Nephron (organoid): ENCODE measurements around the gene SUSD5.

Experiments used
- H3K27ac Mint-ChIP-seq, 3 experiments: 2 replicates each; pipeline ENCODE4 v1.8.0; 2020; ENCODE audit warnings: mixed read lengths in 3 of 3, mild to moderate bottlenecking in 2 of 3, moderate library complexity in 1 of 3
- H3K27me3 Mint-ChIP-seq: 2 replicates; pipeline ENCODE4 v1.8.0; 2021; ENCODE audit warnings: low read depth, mild to moderate bottlenecking, moderate library complexity, mixed read lengths
- H3K36me3 Mint-ChIP-seq: 2 replicates; pipeline ENCODE4 v1.8.0; 2020; ENCODE audit warnings: low read depth, mixed read lengths
- H3K4me1 Mint-ChIP-seq: 2 replicates; pipeline ENCODE4 v1.8.0; 2020; ENCODE audit warnings: mixed read lengths
- H3K4me3 Mint-ChIP-seq, 3 experiments: 2 replicates each; pipeline ENCODE4 v1.8.0; 2020; ENCODE audit warnings: mild to moderate bottlenecking in 3 of 3, mixed read lengths in 3 of 3, moderate library complexity in 2 of 3
- H3K9me3 Mint-ChIP-seq: 2 replicates; pipeline ENCODE4 v1.8.0; 2020; ENCODE audit warnings: mixed read lengths
- TF ChIP-seq, protein P1 (sequence below), 3 experiments: fragments of 200-600 bp; sonication (generic); IDR thresholded peaks; one replicate each; pipeline ENCODE4 v1.5.0; 2021; ENCODE audit warnings: antibody characterized with exemption in 3 of 3; ENCODE audit not compliant: unreplicated experiment in 3 of 3

SUSD5 gene

DNA sequence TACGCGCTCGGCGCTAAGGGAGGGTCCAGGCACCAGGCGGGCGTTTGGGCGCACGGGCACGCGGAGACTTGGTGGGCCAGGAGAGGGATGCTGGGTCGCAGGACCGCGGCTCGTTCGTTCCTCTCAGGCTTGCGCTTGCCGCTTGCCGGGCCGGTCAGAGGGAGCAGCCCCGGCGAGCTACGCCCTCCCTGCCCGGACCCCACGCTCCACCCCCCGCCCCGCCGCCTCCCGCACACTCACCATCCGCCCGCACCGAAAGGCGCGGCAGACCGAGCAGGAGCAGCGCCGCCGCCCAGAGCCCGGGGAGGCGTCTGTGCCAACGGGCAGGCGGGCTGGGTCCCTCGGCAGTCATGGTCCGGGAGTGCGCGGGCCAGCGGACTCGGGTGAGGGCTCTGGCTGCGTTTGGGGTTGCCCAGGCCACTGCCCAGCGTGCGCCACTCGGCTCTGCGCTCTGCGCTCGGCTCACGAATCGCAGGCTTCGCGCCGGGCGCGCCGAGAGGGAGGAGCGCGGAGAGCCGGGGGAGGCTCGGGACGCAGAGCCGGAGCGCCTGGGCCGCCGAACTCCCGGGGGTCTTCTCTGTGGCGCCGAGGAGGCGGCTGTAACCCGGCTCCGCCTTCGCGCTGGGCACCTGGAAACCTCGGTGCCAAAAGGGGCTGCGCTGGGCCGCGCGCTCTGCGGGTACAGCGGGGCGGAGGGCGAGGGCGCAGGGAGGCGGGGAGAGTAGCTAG, at the start of gene SUSD5:
Gene SUSD5 (minus strand): TSS at position 365 of the 729 bp plus-strand sequence. CDS start 13 bp downstream, at position 352.
- Mint-ChIP-seq H3K27me3 (peaks cover 52% of the 10 kb centered on the region), H3K4me1 (peaks cover 14% of the 10 kb centered on the region), H3K27ac (no peak within 1 kb of the TSS), H3K36me3 (no peaks in the 10 kb centered on the region), H3K9me3 (peaks cover 8% of the 10 kb centered on the region), H3K4me3 (peak within 1 kb of the TSS; percentile 78 to 92 (median 85))
- TF ChIP-seq, protein P1, sequence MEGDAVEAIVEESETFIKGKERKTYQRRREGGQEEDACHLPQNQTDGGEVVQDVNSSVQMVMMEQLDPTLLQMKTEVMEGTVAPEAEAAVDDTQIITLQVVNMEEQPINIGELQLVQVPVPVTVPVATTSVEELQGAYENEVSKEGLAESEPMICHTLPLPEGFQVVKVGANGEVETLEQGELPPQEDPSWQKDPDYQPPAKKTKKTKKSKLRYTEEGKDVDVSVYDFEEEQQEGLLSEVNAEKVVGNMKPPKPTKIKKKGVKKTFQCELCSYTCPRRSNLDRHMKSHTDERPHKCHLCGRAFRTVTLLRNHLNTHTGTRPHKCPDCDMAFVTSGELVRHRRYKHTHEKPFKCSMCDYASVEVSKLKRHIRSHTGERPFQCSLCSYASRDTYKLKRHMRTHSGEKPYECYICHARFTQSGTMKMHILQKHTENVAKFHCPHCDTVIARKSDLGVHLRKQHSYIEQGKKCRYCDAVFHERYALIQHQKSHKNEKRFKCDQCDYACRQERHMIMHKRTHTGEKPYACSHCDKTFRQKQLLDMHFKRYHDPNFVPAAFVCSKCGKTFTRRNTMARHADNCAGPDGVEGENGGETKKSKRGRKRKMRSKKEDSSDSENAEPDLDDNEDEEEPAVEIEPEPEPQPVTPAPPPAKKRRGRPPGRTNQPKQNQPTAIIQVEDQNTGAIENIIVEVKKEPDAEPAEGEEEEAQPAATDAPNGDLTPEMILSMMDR (IDR thresholded peaks at IDR 0.05; ENCODE audit: unreplicated experiment in 3 of 3) = no peak

GRCh38 chr3:33260104-33260503, 41.5 kb upstream of the SUSD5 start:
- peaks cover 7% of the 10 kb centered on the region for H3K9me3 Mint-ChIP-seq
- H3K36me3 Mint-ChIP-seq = no peaks in the 10 kb centered on the region
- no peaks in the 10 kb centered on the region for H3K27me3 Mint-ChIP-seq
- H3K4me1 Mint-ChIP-seq = no peaks in the 10 kb centered on the region
- no peak overlapping the region for H3K27ac Mint-ChIP-seq
- TF ChIP-seq, protein P1 (IDR thresholded peaks at IDR 0.05; ENCODE audit: unreplicated experiment in 3 of 3) = no peak
- H3K4me3 Mint-ChIP-seq = no peak overlapping the region

DNA sequence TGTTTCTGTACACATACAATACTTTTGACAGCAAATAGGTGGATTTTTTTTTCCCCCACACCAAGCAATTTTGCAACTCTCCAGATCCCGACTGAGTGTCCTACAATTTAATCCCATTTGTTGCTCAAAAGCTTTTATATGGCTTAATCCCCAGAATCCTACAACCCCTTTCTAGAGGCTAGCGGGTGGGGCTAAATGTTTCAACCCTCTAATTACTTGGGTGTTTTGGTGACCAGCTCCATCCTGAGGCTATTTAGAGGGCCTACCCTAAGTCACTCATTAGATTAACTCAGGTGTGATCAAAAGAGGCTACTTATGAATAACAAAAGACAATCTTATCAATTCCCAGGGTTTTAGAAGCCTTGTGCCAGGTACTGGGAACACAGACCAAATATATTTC, 37.6 kb upstream of the SUSD5 start:
- H3K27me3 Mint-ChIP-seq = no peaks in the 10 kb centered on the region
- TF ChIP-seq, protein P1 (IDR thresholded peaks at IDR 0.05; ENCODE audit: unreplicated experiment in 3 of 3) = no peak
- no peak overlapping the region for H3K4me3 Mint-ChIP-seq
- H3K36me3 Mint-ChIP-seq = no peaks in the 10 kb centered on the region
- no peaks in the 10 kb centered on the region for H3K4me1 Mint-ChIP-seq
- no peaks in the 10 kb centered on the region for H3K9me3 Mint-ChIP-seq
- no peak overlapping the region for H3K27ac Mint-ChIP-seq

DNA sequence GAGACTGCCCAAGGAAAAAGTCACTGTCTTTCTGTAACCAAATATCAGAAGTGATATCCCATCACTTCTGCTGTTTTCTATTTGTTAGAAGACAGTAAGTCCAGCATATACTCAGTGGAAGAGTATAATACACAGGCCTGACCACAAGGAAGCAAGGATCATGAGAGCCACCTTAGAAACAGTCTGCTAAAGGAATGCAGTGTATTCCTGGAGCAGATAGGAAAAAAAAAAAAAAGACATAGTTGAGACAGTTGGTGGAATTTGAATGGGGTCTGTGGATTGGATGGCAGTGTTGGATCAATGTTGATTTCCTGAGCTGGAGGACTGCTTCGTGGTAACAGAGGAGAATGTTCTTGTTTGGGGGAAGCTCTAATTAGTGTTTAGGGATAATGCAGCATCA, 32.1 kb upstream of the SUSD5 start:
- TF ChIP-seq, protein P1 (IDR thresholded peaks at IDR 0.05; ENCODE audit: unreplicated experiment in 3 of 3) = no peak
- no peaks in the 10 kb centered on the region for H3K9me3 Mint-ChIP-seq
- H3K4me1 Mint-ChIP-seq = no peaks in the 10 kb centered on the region
- H3K4me3 Mint-ChIP-seq = no peak overlapping the region
- no peaks in the 10 kb centered on the region for H3K36me3 Mint-ChIP-seq
- peaks cover 3% of the 10 kb centered on the region for H3K27me3 Mint-ChIP-seq
- no peak overlapping the region for H3K27ac Mint-ChIP-seq

DNA sequence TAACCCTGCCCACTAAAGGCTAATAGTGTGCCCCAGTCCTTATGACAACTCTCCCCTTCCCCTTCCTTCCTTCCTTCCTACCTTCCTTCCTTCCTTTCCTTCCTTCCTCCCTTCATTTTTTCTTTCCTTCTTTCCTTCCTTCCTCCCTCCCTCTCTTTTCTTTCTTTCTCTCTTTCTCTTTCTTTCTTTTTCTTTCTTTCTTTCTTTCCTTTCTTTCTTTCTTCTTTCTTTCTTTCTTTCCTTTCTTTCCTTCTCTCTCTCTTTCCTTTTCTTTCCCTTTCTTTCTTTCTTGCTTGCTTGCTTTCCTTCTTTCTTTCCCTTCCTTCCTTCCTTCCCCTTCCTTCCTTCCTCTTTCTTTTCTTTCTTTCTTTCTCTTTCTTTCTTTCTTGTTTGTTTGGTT, 28.2 kb upstream of the SUSD5 start:
- Mint-ChIP-seq H3K4me1 (no peaks in the 10 kb centered on the region), H3K27me3 (peaks cover 3% of the 10 kb centered on the region), H3K4me3 (no peak overlapping the region), H3K27ac (no peak overlapping the region), H3K36me3 (no peaks in the 10 kb centered on the region), H3K9me3 (no peaks in the 10 kb centered on the region)
- TF ChIP-seq, protein P1 (IDR thresholded peaks at IDR 0.05; ENCODE audit: unreplicated experiment in 3 of 3) = no peak

DNA sequence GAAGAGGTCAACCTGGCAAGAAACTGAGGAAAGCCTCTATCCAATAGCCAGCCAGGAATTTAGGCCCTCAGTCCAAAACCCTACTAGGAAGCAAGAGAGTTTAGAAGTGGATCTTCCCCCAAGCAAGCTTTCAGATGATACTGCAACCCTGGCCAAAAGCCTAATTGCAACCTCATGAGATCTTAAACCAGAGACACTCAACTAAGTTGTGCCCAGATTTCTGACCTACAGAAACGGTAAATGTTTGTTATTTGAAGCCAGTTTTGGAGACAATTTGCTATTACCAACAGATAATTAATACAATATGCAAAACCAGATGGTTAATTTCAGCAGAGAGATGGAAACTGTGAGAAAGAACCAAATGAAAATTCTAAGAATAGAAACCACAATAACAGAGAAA, 21.7 kb upstream of the SUSD5 start:
- H3K9me3 Mint-ChIP-seq = peaks cover 8% of the 10 kb centered on the region
- H3K4me1 Mint-ChIP-seq = no peaks in the 10 kb centered on the region
- H3K27me3 Mint-ChIP-seq = peaks cover 4% of the 10 kb centered on the region
- TF ChIP-seq, protein P1 (IDR thresholded peaks at IDR 0.05; ENCODE audit: unreplicated experiment in 3 of 3) = no peak
- no peaks in the 10 kb centered on the region for H3K36me3 Mint-ChIP-seq
- H3K4me3 Mint-ChIP-seq = no peak overlapping the region
- no peak overlapping the region for H3K27ac Mint-ChIP-seq
